HEK293T (cell line): ENCODE data around the gene CYB5D1.

Experiments
- ARNT ChIP-seq: fragments of 450-650 bp; IDR thresholded peaks from 2 replicates; pipeline ENCODE4 v1.6.1; 2017; ENCODE audit warnings: mild to moderate bottlenecking
- FOXA1 ChIP-seq: fragments of 450-650 bp; IDR thresholded peaks from 2 replicates; pipeline ENCODE4 v1.6.1; 2016; ENCODE audit warnings: mild to moderate bottlenecking
- FOXK2 ChIP-seq: fragments of 450-650 bp; IDR thresholded peaks from 2 replicates; pipeline ENCODE4 v1.6.1; 2016; ENCODE audit warnings: mild to moderate bottlenecking
- FOXM1 ChIP-seq: fragments of 450-650 bp; IDR thresholded peaks from 2 replicates; pipeline ENCODE4 v1.6.1; 2017; ENCODE audit warnings: mild to moderate bottlenecking, borderline replicate concordance
- SUZ12 ChIP-seq: fragments of 450-650 bp; IDR thresholded peaks from 2 replicates; pipeline ENCODE4 v1.6.1; 2016; ENCODE audit warnings: mild to moderate bottlenecking
- TARDBP ChIP-seq: fragments of 450-650 bp; IDR thresholded peaks from 2 replicates; pipeline ENCODE4 v1.6.1; 2016
- TF ChIP-seq, protein P1 (sequence below): fragments of 450-650 bp; IDR thresholded peaks from 2 replicates; pipeline ENCODE4 v1.6.1; 2016

GRCh38 chr17:7856011-7856810 lies 1.6 kb upstream of the CYB5D1 start:
- TF ChIP-seq ARNT (no peak), TARDBP (no peak), FOXM1 (no peak), SUZ12 (no peak), FOXK2 (no peak), FOXA1 (no peak)
- TF ChIP-seq, protein P1, sequence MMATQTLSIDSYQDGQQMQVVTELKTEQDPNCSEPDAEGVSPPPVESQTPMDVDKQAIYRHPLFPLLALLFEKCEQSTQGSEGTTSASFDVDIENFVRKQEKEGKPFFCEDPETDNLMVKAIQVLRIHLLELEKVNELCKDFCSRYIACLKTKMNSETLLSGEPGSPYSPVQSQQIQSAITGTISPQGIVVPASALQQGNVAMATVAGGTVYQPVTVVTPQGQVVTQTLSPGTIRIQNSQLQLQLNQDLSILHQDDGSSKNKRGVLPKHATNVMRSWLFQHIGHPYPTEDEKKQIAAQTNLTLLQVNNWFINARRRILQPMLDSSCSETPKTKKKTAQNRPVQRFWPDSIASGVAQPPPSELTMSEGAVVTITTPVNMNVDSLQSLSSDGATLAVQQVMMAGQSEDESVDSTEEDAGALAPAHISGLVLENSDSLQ = no peak
